Stimulated activated CD4-positive, alpha-beta T cell treated with anti-CD3 and anti-CD28 coated beads, Interleukin-15, amount 100 ng/mL, for 1 hour (primary cell): ENCODE results near the gene OPRM1.
"Not testable (repeated sequence)": the region's sequence is repeated elsewhere in the genome, so short reads cannot be mapped to it uniquely, and the experiment has no call there.

Experiments
- DNase-seq, 2 donors: peaks; one replicate each; pipeline ENCODE4 v3.0.0-alpha.2; 2020; ENCODE audit warnings: low read depth in 1 of 2, low spot score in 1 of 2

The OPRM1 gene

GRCh38 chr6:154039231-154039842 is at the start of gene OPRM1:
Gene OPRM1 (plus strand): TSS chr6:154039240. CDS start chr6:154039545, 305 bp downstream.
- DNase-seq = peak in 1 of 2 donors; percentile 9

GRCh38 chr6:153989989-153990388 is 49.1 kb upstream of the OPRM1 start:
- DNase-seq = no peak

GRCh38 chr6:153994004-153994403 is 45.0 kb upstream of the OPRM1 start:
- no peak for DNase-seq

GRCh38 chr6:153994811-153995210 is 44.2 kb upstream of the OPRM1 start:
- DNase-seq = no peak

GRCh38 chr6:153997221-153997620 is 41.8 kb upstream of the OPRM1 start:
- DNase-seq = no peak

- DNase-seq = no peak
Measured at GRCh38 chr6:154001494-154002285, 37.4 kb upstream of the OPRM1 start.

- no peak for DNase-seq
Measured at GRCh38 chr6:154002894-154003293, 36.1 kb upstream of the OPRM1 start.

GRCh38 chr6:154010371-154010770 is 28.7 kb upstream of the OPRM1 start:
- DNase-seq = no peak

GRCh38 chr6:154012852-154013251 is 26.2 kb upstream of the OPRM1 start:
- DNase-seq = no peak

- DNase-seq = no peak
Measured at GRCh38 chr6:154017786-154018185, 21.3 kb upstream of the OPRM1 start.

GRCh38 chr6:154030646-154031045 is 8.4 kb upstream of the OPRM1 start:
- no peak for DNase-seq

- DNase-seq = no peak
Measured at GRCh38 chr6:154041001-154041400, 2.0 kb downstream of the OPRM1 start.

- DNase-seq = no peak
Measured at GRCh38 chr6:154053141-154053540, 14.1 kb downstream of the OPRM1 start.

GRCh38 chr6:154056536-154056935 is 17.5 kb downstream of the OPRM1 start:
- no peak for DNase-seq

- no peak for DNase-seq
Measured at GRCh38 chr6:154057098-154057497, 18.1 kb downstream of the OPRM1 start.

GRCh38 chr6:154058963-154059680 is 20.1 kb downstream of the OPRM1 start:
- DNase-seq = no peak

GRCh38 chr6:154060076-154060475 is 21.0 kb downstream of the OPRM1 start:
- no peak for DNase-seq

- DNase-seq = no peak
Measured at GRCh38 chr6:154070041-154070440, 31.0 kb downstream of the OPRM1 start.

- DNase-seq = no peak
Measured at GRCh38 chr6:154070657-154071056, 31.6 kb downstream of the OPRM1 start.

- no peak for DNase-seq
Measured at GRCh38 chr6:154071236-154071635, 32.2 kb downstream of the OPRM1 start.

GRCh38 chr6:154071711-154072110 is 32.7 kb downstream of the OPRM1 start:
- DNase-seq = no peak

- DNase-seq = not testable (repeated sequence)
Measured at GRCh38 chr6:154078596-154078995, 39.6 kb downstream of the OPRM1 start.
